AG09309 (cell line): ENCODE measurements around the gene PPIP5K2.
"Not testable (repeated sequence)": the region's sequence is repeated elsewhere in the genome, so short reads cannot be mapped to it uniquely, and the experiment has no call there.

Source experiments
- DNase-seq: peaks from one replicate; pipeline ENCODE4 v3.0.0-alpha.2; 2010; ENCODE audit warnings: low read depth
- H3K4me3 ChIP-seq: 2 replicates; pipeline ENCODE4 v1.5.1; 2011; ENCODE audit warnings: mild to moderate bottlenecking, low read depth, low read length, moderate library complexity; ENCODE audit not compliant: control insufficient read depth
- CTCF ChIP-seq: IDR thresholded peaks from 2 replicates; pipeline ENCODE4 v1.5.1; 2011; ENCODE audit warnings: mild to moderate bottlenecking, low read depth, low read length, inconsistent platforms; ENCODE audit not compliant: insufficient read depth, control insufficient read depth; ENCODE audit errors: missing control alignments

Gene PPIP5K2

GRCh38 chr5:103188436-103188835 is 68.3 kb downstream of the PPIP5K2 start:
- no peak for DNase-seq

GRCh38 chr5:103203226-103203625 is 83.1 kb downstream of the PPIP5K2 start:
- no peak overlapping the region for H3K4me3 ChIP-seq
- DNase-seq = no peak
- no peak for TF ChIP-seq CTCF

More at GRCh38 chr5:103188436-103188835, 68.3 kb downstream of the PPIP5K2 start:
- TF ChIP-seq CTCF = no peak
- no peak overlapping the region for H3K4me3 ChIP-seq

GRCh38 chr5:103204990-103205389 is 84.9 kb downstream of the PPIP5K2 start:
- not testable (repeated sequence) for H3K4me3 ChIP-seq, DNase-seq

- no peak overlapping the region for H3K4me3 ChIP-seq
- no peak for TF ChIP-seq CTCF
Observed at GRCh38 chr5:103205991-103206700, 86.0 kb downstream of the PPIP5K2 start.

GRCh38 chr5:103207011-103207410 is 86.9 kb downstream of the PPIP5K2 start:
- no peak overlapping the region for H3K4me3 ChIP-seq
- DNase-seq = no peak
- TF ChIP-seq CTCF = no peak

More at GRCh38 chr5:103205991-103206700, 86.0 kb downstream of the PPIP5K2 start:
- DNase-seq = no peak

- TF ChIP-seq CTCF = no peak
- no peak overlapping the region for H3K4me3 ChIP-seq
- no peak for DNase-seq
Observed at GRCh38 chr5:103207653-103208052, 87.6 kb downstream of the PPIP5K2 start.

- no peak for DNase-seq
- TF ChIP-seq CTCF = no peak
- no peak overlapping the region for H3K4me3 ChIP-seq
Observed at GRCh38 chr5:103208460-103208859, 88.4 kb downstream of the PPIP5K2 start.
